Neural progenitor cell (in vitro differentiated cells): ENCODE measurements around the gene MMP25.

Experiments used
- EZH2phosphoT487 ChIP-seq: fragments of 200-600 bp; sonication (generic); IDR thresholded peaks from 2 replicates; pipeline ENCODE4 v1.6.1; 2017; ENCODE audit warnings: antibody characterized with exemption
- TF ChIP-seq, protein P1 (sequence below): fragments of 200-600 bp; sonication (generic); IDR thresholded peaks from 2 replicates; pipeline ENCODE4 v1.5.1; 2017; ENCODE audit warnings: antibody characterized with exemption, mild to moderate bottlenecking

DNA sequence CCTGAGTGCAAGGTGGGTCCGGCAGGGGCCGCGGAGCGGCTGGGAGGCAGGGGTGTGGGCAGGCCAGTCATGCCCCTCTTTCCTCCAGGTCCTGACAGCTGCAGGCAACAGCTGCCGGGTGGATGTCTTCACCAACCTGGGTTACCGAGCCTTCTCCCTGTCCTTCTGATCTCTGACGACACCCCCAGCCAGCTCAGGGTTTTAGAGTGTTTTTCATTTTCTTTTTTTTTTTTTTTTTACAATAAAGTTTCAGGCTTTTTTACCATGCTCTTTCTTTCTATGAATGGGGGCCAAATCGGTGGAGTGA, 18.9 kb upstream of the MMP25 start:
- TF ChIP-seq EZH2phosphoT487: no peak
- TF ChIP-seq, protein P1, sequence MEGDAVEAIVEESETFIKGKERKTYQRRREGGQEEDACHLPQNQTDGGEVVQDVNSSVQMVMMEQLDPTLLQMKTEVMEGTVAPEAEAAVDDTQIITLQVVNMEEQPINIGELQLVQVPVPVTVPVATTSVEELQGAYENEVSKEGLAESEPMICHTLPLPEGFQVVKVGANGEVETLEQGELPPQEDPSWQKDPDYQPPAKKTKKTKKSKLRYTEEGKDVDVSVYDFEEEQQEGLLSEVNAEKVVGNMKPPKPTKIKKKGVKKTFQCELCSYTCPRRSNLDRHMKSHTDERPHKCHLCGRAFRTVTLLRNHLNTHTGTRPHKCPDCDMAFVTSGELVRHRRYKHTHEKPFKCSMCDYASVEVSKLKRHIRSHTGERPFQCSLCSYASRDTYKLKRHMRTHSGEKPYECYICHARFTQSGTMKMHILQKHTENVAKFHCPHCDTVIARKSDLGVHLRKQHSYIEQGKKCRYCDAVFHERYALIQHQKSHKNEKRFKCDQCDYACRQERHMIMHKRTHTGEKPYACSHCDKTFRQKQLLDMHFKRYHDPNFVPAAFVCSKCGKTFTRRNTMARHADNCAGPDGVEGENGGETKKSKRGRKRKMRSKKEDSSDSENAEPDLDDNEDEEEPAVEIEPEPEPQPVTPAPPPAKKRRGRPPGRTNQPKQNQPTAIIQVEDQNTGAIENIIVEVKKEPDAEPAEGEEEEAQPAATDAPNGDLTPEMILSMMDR: no peak
